CD4-positive, alpha-beta T cell treated with Interleukin-6 at 100 ng/mL for 8 hours (primary cell): ENCODE data around the gene PRR30.
"Not testable (repeated sequence)": the region's sequence is repeated elsewhere in the genome, so short reads cannot be mapped to it uniquely, and the experiment has no call there.

Experiments
- DNase-seq: peaks from one replicate; pipeline ENCODE4 v3.0.0-alpha.2; 2020; ENCODE audit warnings: mixed read lengths, low spot score

PRR30 gene

DNA sequence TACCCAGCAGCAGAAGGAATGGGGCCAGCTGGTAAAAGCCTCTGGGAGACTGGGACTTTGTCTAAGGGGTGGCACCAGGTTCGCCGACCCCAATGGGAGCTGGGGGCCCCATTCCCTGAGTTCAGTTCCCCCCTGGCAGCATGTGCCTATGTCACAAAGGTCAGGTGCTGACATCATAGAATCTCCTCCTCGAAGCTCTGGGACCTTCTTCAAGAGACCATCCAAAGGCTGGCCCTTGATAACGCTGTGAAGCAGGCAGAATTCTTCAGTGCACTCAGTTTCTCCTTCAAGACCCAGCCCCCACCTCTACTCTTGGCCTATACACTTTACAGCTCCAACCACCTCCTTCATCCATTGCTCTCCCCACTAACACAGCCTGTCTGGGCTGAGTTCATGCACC, at the start of gene PRR30:
Gene PRR30 (minus strand): TSS at position 101 of the 400 bp plus-strand sequence. CDS start 1,081 bp downstream, outside the sequence.
- no peak for DNase-seq

DNA sequence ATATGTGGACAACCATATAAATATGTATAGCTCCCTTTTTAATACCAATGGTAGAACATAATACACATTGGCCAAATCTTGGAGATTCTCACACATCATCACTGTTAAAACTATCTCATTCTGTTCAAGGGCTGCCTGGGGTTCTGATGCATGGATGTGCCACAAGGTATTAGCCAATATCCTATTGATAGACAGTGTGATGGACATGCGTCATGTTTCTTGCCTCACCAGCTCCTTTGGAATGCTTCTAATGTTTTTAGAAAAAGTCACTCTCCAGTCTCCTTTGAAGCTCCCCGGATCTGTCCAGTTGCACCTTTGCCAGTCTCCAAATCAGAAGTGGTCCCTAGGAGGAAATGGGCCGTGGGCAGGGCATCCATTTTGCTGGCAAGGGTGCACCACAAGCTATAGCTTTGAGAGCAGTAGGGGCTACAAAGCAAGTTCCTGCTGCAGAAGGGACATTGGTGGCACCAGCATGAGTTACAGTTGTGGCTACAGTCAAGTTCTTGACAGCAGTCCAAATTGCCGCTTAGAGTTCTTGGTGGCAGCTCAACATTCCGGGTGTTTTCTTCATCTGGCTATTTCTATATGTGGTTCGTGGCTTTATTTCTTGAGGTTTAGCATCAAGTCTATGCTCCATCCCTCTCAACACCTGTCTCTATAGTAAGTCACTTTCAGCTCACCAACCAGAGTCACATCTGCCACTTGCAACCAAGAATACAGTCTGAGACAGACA, 47.6 kb upstream of the PRR30 start:
- no peak for DNase-seq

- DNase-seq: no peak
These were observed 46.3 kb upstream of the PRR30 start for GRCh38 chr2:27185331-27186026.

DNA sequence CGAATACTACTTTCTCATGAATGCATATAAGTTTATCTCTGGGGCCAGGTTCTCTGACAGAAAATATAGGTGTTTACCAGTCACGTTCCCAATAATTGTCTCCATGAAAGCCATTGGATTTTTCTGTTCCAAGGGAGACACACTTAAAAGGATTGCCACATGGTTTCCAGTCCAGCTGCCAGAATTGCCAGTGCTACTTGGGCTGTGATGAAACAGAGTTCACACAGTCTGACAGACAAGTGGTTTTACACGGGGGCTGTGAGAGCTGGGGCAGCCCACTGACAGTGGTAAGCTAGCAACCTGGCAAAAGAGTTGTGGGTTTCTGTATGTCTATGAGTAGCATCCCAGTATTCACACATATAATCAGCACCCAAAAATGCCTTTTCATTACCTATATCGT, 44.9 kb upstream of the PRR30 start:
- no peak for DNase-seq

DNA sequence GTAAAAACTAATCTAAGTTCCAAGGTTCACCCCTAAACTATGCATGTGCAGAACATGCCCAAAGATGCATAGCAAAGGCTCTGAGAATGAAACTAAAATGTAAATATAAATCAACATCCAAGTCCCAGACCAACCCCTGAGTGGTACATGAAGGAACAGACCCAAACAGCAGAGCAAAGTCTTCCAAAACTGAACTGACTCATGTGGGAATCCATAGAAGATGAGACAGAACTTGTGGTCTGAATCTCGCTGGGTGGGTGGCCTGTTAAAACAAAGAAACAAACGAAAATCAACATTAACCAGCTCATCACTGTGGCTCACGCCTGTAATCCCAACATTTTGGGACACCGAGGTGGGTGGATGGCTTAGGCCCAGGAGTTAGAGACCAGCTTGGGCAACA, 43.1 kb upstream of the PRR30 start:
- no peak for DNase-seq

DNA sequence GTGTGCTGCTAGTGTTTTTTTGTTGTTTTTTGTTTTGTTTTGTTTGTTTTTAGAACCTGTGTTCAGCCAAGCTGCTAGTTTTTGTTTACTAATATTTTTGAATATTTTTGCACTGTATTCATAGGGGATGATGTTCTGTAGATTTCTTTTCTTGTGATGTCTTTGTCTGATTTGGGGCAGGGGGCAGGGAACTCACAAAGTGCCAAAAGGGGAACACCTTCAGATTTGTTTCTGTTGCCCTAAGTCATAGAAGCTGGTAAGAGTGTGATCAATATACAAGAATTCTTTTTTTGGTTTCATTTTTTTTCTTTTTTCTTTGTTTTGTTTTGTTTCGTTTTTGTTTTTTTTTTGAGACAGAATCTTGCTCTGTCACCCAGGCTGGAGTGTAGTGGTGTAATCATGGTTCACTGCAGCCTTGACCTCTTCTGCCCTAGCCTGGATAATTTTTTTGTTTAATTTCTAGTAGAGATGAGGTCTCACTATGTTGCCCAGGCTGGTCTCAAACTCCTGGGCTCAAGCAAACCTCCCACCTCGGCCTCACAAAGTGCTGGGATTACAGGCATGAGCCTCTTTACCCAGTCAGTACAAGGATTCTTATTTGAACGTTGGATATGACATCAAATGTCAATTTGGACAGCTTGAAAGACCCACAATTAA, 40.3 kb upstream of the PRR30 start:
- no peak for DNase-seq

GRCh38 chr2:27178469-27178868, 39.3 kb upstream of the PRR30 start:
- DNase-seq: no peak

DNA sequence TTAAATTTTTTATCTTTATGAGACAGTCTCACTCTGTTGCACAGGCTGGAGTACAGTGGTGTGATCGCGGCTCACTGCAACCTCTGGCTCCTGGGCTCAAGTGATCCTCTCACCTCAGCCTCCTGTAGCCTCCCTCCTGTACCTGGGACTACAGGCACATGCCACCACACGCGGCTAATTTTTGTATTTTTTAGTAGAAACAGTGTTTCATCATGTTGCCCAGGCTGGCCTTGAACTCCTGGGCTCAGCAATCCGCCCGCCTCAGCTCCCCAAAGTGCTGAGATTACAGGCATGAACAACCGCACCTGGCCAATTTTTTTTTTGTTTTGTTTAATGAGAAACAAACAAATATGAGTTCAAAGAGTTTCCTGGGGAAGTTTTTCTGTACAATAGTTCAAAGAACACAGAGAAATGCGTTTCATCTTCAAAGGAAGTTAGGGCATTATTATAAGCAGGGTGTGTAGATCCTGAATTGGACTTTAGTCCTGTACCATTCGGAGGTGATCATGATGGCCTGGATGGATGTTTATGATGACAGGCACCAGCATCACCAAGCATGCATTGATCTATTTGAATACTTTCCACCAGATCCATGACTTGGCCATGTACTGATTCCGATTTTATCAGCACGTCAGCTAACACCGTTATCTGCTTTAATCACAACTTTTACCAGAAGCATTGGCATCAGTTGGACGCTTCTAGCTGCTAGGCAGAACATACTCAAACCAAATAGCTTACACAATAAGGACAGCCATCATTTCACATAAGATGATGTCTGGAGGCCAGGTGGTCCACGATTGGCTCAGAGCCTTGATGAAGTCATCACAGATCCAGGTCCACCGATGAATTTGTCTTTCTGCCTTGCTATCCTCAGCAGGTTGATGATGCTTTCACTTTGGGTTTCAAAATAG, 38.5 kb upstream of the PRR30 start:
- no peak for DNase-seq

DNA sequence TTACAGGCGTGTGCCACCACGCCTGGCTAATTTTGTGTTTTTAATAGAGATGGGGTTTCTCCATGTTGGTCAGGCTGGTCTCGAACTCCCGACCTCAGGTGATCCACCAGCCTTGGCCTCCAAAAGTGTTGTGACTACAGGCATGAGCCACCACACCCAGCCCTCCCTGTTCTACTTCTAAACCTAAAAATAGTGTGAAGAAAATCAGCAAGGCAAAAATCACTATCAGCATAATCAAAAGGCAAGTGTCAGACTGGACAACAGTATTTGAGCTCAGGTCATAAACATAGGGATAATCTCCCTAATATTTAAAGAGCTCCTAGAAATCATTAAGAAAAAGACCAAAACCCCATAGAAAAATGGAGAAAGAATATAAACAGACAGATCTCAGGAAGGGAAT, 36.6 kb upstream of the PRR30 start:
- DNase-seq: not testable (repeated sequence)

DNA sequence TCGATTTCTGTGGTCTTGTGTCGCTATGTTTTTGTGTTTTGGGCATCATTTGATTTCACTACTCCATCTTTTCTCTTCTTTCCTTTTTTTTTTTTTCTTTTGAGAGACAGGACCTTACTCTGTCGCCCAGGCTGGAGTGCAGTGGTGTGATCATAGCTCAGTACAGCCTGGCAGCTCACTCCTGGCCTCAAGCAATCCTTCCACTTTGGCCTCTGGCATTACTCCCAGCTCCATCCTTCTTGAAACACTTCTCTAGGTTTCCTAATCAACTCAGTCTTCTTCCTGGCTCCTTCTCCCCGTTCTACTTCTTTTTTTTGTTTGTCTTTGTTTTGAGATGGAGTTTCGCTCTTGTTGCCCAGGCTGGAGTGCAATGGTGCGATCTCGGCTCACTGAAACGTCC, 36.1 kb upstream of the PRR30 start:
- no peak for DNase-seq

DNA sequence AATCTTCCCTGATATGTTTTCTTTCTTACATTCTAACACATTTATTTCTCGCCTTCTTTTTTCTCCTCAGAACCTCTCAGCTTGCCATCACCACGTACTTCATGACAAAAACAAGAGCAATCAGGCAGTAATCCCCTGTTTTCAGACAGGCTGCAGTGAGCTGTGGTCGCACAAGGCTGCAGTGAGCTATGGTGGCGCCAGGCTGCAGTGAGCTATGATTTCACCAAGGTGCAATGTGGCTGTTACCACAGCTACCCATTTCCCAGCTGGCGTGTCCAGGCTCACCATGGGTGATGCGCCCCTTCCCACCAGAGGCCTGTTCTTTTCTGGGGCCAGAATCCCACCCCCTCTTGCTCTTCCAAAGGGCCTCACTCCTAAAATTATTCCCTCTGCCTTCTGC, 35.4 kb upstream of the PRR30 start:
- DNase-seq: no peak

GRCh38 chr2:27171351-27171848, 32.2 kb upstream of the PRR30 start:
- DNase-seq: no peak

GRCh38 chr2:27170581-27171337, 31.5 kb upstream of the PRR30 start:
- no peak for DNase-seq

- DNase-seq: no peak
These were observed 26.0 kb upstream of the PRR30 start for GRCh38 chr2:27164960-27165763.

DNA sequence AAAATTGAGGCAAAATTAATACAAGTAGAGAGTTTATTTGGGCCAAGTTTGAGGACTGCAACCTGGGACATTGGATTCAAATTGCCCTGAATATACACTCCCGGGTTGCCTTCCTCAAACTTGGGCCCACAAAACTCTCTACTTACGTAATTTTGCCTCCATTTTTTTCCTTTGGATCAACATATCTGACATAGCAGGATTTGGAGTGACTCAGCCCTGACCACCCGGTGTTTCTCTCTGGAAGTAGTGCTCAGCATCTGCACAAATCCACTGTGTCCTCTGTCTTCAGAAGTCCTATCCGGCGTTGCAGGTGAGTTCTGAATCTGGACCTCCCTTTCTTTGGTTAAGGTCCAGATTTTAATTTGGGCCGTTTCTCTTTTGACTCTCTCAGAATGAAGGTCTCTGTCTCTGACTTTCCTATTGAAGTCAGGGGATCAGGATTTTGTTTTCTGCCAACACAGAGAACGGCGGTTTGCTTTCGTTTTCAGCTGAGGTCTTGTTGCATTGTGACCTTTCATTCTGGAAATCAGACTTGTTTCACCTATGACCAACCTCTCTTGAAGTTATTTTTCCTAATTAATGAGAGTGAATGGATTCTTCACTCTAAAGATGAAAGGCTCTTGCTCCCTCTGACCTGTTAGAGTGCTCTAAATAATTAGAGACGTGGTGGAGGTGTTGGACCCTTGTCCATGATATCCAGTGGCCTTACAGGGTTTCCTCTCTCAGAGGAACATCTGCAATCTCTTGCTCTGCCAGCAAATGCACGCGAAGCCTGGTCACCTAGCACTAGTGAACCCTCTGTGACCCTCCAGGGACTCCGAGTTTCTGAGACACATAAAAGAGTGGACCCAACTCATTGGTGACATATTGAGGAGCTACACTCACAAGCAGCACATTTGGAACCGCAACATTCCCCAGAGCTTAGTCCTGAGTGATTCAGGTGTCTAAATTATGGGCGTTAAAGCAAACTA, 23.2 kb upstream of the PRR30 start:
- no peak for DNase-seq

- no peak for DNase-seq
These were observed 21.0 kb upstream of the PRR30 start for GRCh38 chr2:27160191-27160590.

DNA sequence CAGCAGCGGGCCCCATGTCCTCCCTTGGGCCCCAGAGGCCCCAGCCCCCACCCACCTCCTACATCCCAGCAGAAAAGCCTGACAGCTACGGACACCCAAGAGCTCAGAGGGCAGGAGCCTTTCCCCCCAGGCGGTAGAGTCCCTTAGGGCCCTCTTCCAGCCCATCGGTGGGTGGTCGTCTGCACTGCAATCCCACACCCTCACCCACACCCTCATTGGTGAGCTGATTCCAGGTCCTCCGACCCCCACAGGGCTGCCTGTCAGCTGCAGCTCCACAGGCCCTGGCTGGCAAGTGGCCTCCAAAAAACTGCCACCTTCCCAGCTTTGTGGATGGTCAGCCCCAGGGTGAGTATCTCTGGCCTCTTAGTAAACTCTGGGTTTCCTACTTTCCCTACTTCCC, 20.1 kb upstream of the PRR30 start:
- no peak for DNase-seq

- no peak for DNase-seq
These were observed 19.3 kb upstream of the PRR30 start for GRCh38 chr2:27158468-27158867.

DNA sequence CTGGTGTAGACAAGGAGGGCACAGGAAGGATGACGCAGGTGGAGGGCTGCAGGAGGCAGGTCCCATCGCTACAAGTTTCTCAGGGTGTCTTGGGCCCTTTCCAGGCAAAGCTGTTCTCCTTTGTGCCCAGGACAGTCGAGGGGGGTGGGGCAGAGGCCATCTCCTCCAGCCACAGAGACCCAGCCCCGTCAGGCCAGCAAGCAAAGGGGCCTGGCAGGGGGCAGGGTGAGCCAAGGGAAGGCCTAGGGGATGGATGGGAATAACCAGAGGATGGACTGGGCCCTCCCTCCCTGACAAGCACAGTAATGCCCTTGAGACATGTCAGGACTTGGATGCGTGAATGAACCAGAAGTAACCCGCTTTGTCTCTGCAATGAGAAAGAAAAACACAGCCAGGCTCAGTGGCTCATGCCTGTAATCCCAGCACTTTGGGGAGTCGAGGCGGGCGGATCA, 15.9 kb upstream of the PRR30 start:
- no peak for DNase-seq
